HEK293 (cell line): Measurements from ENCODE around the gene C17orf100.
A peak's percentile ranks its signal among the peaks of the same experiment; 100 is the strongest.

Source experiments
- CTCF ChIA-PET: fragments of 350-600 bp; formaldehyde crosslinking; extraction: SDS; loops from one replicate; lab custom pipeline; 2021; ENCODE audit warnings: antibody characterized with exemption; lab: Yijun Ruan, JAX
- POLR2A ChIA-PET: fragments of 300-600 bp; formaldehyde crosslinking; extraction: SDS; loops from one replicate; lab custom pipeline; 2020; ENCODE audit warnings: antibody characterized with exemption, inconsistent platforms; lab: Yijun Ruan, JAX
- H3K27ac ChIP-seq: fragments of 200-500 bp; sonication (Bioruptor generic); 2 replicates; pipeline ENCODE4 v1.5.1; 2014; ENCODE audit warnings: low read depth, low read length, control low read depth, inconsistent platforms; ENCODE audit errors: extremely low read depth
- H3K36me3 ChIP-seq, 2 experiments: fragments of 200-500 bp in 1 of 2; sonication (Bioruptor generic) in 1 of 2; 1 replicate in 1 of 2; 2 replicates in 1 of 2; pipeline ENCODE4 v1.5.1; 2014 to 2017; ENCODE audit warnings: inconsistent platforms in 2 of 2, low read length in 2 of 2; ENCODE audit not compliant: control insufficient read depth in 2 of 2, insufficient read depth in 1 of 2
- H3K4me1 ChIP-seq: fragments of 200-500 bp; sonication (Bioruptor generic); 2 replicates; pipeline ENCODE4 v1.5.1; 2014; ENCODE audit warnings: mild to moderate bottlenecking, low read length, inconsistent platforms; ENCODE audit not compliant: control insufficient read depth, insufficient read depth
- H3K4me3 ChIP-seq: 2 replicates; pipeline ENCODE4 v1.5.1; 2011; ENCODE audit warnings: low read depth, mild to moderate bottlenecking, control low read depth, low read length, moderate library complexity
- H3K9me3 ChIP-seq: fragments of 200-500 bp; sonication (Bioruptor generic); 2 replicates; pipeline ENCODE4 v1.5.1; 2014; ENCODE audit warnings: low read depth, low read length, inconsistent platforms; ENCODE audit not compliant: control insufficient read depth, insufficient read depth
- GLIS2 ChIP-seq: fragments of 450-650 bp; formaldehyde crosslinking; IDR thresholded peaks from 2 replicates; pipeline ENCODE4 v1.5.1; 2016; ENCODE audit warnings: missing biosample characterization, missing genetic modification characterization
- ZFP69B ChIP-seq: fragments of 450-650 bp; formaldehyde crosslinking; IDR thresholded peaks from 2 replicates; pipeline ENCODE4 v1.5.1; 2016; ENCODE audit warnings: missing biosample characterization, missing genetic modification characterization
- ZNF112 ChIP-seq: fragments of 450-650 bp; formaldehyde crosslinking; IDR thresholded peaks from 2 replicates; pipeline ENCODE4 v1.5.0; 2017; ENCODE audit warnings: missing biosample characterization, missing genetic modification characterization
- ZNF121 ChIP-seq: fragments of 450-650 bp; formaldehyde crosslinking; IDR thresholded peaks from 2 replicates; pipeline ENCODE4 v1.5.1; 2016; ENCODE audit warnings: missing biosample characterization, missing genetic modification characterization
- ZNF175 ChIP-seq: fragments of 450-650 bp; formaldehyde crosslinking; IDR thresholded peaks from 2 replicates; pipeline ENCODE4 v1.5.1; 2016; ENCODE audit warnings: missing biosample characterization, missing genetic modification characterization
- ZNF2 ChIP-seq: fragments of 450-650 bp; formaldehyde crosslinking; IDR thresholded peaks from 2 replicates; pipeline ENCODE4 v1.5.1; 2016; ENCODE audit warnings: missing biosample characterization, missing genetic modification characterization
- ZNF350 ChIP-seq: fragments of 450-650 bp; formaldehyde crosslinking; IDR thresholded peaks from 2 replicates; pipeline ENCODE4 v1.5.0; 2017; ENCODE audit warnings: missing biosample characterization, mild to moderate bottlenecking, missing genetic modification characterization
- ZNF404 ChIP-seq: fragments of 450-650 bp; formaldehyde crosslinking; IDR thresholded peaks from 2 replicates; pipeline ENCODE4 v1.5.1; 2017; ENCODE audit warnings: missing biosample characterization, missing genetic modification characterization
- ZNF416 ChIP-seq: fragments of 450-650 bp; formaldehyde crosslinking; IDR thresholded peaks from 2 replicates; pipeline ENCODE4 v1.5.1; 2016; ENCODE audit warnings: missing biosample characterization, missing genetic modification characterization
- ZNF549 ChIP-seq: fragments of 450-650 bp; IDR thresholded peaks from 2 replicates; pipeline ENCODE4 v1.5.1; 2018; ENCODE audit warnings: missing biosample characterization, missing genetic modification characterization, mild to moderate bottlenecking, inconsistent platforms, moderate library complexity
- ZNF558 ChIP-seq: fragments of 450-650 bp; formaldehyde crosslinking; IDR thresholded peaks from 2 replicates; pipeline ENCODE4 v1.5.1; 2016; ENCODE audit warnings: missing biosample characterization, missing genetic modification characterization
- TF ChIP-seq, protein P1 (sequence below): fragments of 450-650 bp; formaldehyde crosslinking; IDR thresholded peaks from 2 replicates; pipeline ENCODE4 v1.5.1; 2016; ENCODE audit warnings: missing biosample characterization, missing genetic modification characterization
- TF ChIP-seq, protein P2 (sequence below): fragments of 450-650 bp; formaldehyde crosslinking; IDR thresholded peaks from 2 replicates; pipeline ENCODE4 v1.5.1; 2016; ENCODE audit warnings: missing biosample characterization, missing genetic modification characterization
- TF ChIP-seq, protein P3 (sequence below): fragments of 450-650 bp; formaldehyde crosslinking; conservative IDR thresholded peaks from 2 replicates; pipeline ENCODE4 v1.5.1; 2016; ENCODE audit warnings: low read depth, missing biosample characterization, missing genetic modification characterization

C17orf100 gene

DNA sequence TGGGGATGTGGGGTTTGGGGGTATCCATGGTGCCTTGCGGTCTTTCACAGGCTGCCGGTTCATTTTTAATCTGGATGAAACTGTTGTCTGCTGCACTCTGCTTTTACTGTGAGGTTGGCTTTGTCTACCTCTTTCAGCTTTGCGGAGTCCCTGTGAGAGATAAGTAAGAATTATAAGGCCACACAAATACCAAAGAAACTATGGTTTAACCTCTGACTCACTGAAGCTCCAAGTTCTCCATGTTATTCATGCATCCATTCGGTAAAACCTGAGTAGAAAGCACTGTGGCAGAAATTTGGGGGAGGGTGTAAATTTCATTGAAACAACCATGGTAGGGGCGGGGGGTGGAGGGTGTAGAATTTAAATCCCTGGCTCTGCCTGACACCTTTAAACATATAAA is 41.6 kb upstream of the C17orf100 start (continued):
- no peak for TF ChIP-seq ZNF112 (tag by site-specific recombination)
- TF ChIP-seq, protein P1, sequence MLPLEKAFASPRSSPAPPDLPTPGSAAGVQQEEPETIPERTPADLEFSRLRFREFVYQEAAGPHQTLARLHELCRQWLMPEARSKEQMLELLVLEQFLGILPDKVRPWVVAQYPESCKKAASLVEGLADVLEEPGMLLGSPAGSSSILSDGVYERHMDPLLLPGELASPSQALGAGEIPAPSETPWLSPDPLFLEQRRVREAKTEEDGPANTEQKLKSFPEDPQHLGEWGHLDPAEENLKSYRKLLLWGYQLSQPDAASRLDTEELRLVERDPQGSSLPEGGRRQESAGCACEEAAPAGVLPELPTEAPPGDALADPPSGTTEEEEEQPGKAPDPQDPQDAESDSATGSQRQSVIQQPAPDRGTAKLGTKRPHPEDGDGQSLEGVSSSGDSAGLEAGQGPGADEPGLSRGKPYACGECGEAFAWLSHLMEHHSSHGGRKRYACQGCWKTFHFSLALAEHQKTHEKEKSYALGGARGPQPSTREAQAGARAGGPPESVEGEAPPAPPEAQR (tag by site-specific recombination): no peak
- TF ChIP-seq ZNF558 (tag by site-specific recombination): no peak
- TF ChIP-seq ZNF416 (tag by site-specific recombination): no peak
- TF ChIP-seq GLIS2 (tag by site-specific recombination): no peak
- TF ChIP-seq ZNF2 (tag by site-specific recombination): no peak
- TF ChIP-seq, protein P2, sequence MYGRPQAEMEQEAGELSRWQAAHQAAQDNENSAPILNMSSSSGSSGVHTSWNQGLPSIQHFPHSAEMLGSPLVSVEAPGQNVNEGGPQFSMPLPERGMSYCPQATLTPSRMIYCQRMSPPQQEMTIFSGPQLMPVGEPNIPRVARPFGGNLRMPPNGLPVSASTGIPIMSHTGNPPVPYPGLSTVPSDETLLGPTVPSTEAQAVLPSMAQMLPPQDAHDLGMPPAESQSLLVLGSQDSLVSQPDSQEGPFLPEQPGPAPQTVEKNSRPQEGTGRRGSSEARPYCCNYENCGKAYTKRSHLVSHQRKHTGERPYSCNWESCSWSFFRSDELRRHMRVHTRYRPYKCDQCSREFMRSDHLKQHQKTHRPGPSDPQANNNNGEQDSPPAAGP: no peak

DNA sequence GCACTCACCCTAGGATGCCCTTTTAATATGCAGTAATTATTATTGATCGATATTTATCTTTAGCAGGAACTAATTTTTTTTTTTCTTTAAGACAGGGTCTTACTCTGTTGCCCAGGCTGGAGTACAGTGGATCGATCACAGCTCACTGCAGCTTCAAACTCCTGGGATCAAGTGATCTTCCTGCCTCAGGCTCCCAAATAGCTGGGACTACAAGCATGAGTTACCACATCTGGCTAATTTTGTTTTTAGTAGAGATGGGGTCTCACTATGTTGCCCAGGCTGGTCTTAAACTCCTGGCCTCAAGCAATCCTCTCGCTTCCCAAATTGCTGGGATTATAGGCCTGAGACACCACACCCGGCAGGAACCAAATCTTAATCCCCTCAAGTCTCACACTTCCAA is 40.3 kb upstream of the C17orf100 start:
- no peaks in the 10 kb centered on the region for H3K9me3 ChIP-seq
- no peak overlapping the region for H3K4me3 ChIP-seq
- ChIA-PET CTCF (interaction anchor here (0.7 to 0.8 kb wide), 2 partner anchors 13 to 25 kb away, joined by 3 to 4 read pairs; no protein-coding TSS in a partner anchor), POLR2A (no interaction called here)
- no peaks in the 10 kb centered on the region for H3K4me1 ChIP-seq
- peaks cover 76 to 86% of the 10 kb centered on the region in 2 experiments for H3K36me3 ChIP-seq
- no peak overlapping the region for H3K27ac ChIP-seq
- TF ChIP-seq ZNF549 (tag by site-specific recombination) (no peak), ZNF121 (tag by site-specific recombination) (peak; percentile 85; the same call in 1 of the 2 replicates)

DNA sequence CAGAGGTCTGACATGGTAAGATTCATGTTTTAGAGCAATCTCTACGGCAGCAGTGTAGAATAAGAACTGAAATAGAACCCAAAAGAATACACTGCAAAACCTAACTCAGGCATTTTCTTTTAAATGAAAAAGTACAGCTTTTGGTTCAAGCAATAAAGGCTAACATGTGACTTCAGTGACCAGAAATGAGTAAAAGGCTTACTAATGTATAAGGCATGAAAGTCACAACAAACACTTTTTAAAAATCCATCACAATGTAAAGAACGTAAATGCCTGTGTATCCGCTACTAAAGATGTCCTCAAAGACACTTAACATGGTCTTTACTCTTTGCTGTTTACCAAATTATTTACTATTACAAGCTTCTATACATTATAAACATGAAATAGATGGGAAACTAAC is 27.6 kb upstream of the C17orf100 start:
- H3K9me3 ChIP-seq: no peaks in the 10 kb centered on the region
- POLR2A ChIA-PET: no interaction called here
- TF ChIP-seq, protein P3, sequence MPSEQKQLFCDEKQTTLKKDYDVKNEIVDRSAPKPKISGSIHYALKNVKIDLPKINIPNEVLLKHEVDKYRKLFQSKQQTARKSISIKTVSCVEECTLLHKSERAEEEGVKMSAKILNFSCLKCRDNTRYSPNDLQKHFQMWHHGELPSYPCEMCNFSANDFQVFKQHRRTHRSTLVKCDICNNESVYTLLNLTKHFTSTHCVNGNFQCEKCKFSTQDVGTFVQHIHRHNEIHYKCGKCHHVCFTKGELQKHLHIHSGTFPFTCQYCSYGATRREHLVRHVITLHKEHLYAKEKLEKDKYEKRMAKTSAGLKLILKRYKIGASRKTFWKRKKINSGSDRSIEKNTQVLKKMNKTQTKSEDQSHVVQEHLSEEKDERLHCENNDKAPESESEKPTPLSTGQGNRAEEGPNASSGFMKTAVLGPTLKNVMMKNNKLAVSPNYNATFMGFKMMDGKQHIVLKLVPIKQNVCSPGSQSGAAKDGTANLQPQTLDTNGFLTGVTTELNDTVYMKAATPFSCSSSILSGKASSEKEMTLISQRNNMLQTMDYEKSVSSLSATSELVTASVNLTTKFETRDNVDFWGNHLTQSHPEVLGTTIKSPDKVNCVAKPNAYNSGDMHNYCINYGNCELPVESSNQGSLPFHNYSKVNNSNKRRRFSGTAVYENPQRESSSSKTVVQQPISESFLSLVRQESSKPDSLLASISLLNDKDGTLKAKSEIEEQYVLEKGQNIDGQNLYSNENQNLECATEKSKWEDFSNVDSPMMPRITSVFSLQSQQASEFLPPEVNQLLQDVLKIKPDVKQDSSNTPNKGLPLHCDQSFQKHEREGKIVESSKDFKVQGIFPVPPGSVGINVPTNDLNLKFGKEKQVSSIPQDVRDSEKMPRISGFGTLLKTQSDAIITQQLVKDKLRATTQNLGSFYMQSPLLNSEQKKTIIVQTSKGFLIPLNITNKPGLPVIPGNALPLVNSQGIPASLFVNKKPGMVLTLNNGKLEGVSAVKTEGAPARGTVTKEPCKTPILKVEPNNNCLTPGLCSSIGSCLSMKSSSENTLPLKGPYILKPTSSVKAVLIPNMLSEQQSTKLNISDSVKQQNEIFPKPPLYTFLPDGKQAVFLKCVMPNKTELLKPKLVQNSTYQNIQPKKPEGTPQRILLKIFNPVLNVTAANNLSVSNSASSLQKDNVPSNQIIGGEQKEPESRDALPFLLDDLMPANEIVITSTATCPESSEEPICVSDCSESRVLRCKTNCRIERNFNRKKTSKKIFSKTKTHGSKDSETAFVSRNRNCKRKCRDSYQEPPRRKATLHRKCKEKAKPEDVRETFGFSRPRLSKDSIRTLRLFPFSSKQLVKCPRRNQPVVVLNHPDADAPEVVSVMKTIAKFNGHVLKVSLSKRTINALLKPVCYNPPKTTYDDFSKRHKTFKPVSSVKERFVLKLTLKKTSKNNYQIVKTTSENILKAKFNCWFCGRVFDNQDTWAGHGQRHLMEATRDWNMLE (tag by site-specific recombination): no peak
- TF ChIP-seq ZNF350 (tag by site-specific recombination) (no peak), ZNF121 (tag by site-specific recombination) (no peak), ZNF404 (tag by site-specific recombination) (no peak), ZNF175 (tag by site-specific recombination) (no peak), ZFP69B (no peak)
- TF ChIP-seq, all 188 proteins: peak for 0
- CTCF ChIA-PET: interaction anchor here (0.6 kb wide), 1 partner anchor 299 kb away, joined by 3 read pairs; no protein-coding TSS in a partner anchor
- no peak overlapping the region for H3K4me3 ChIP-seq
- H3K4me1 ChIP-seq: no peaks in the 10 kb centered on the region; the same call in 1 of the 2 replicates
- peaks cover 79 to 96% of the 10 kb centered on the region in 2 experiments for H3K36me3 ChIP-seq
- H3K27ac ChIP-seq: no peak overlapping the region
